ENCODE measurements around the gene PALLD.

Gene PALLD

GRCh38 chr4:168489616-168490015, 7.2 kb upstream of the PALLD start:
- TF ChIP-seq CTCF (IDR thresholded peaks at IDR 0.05; ENCODE audit: control insufficient read depth, insufficient read depth, low read depth, low read length, missing control alignments), result no peak
- H3K4me3 ChIP-seq (ENCODE audit: control insufficient read depth, low read depth, low read length), result no peak overlapping the region
- no peak for DNase-seq (ENCODE audit: low read depth)

DNA sequence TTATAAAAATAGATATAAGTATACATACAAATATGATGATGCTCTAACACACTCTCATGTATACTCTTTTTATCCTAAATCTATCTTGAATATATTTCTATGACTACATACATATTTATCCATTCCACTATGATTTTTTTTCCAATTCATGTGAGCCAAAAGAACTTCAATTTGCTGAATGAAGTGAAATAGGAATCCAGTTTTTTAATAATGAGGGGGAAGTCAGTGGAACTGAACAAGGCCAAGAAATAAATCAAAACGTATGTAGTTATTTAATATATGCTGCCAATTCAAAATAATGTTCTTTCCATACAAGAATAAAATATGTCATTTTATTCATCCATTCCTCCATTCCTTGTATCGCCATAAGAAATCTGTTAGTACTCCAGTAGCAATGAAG, 6.1 kb upstream of the PALLD start:
- no peak for DNase-seq (ENCODE audit: low read depth)
- TF ChIP-seq CTCF (IDR thresholded peaks at IDR 0.05; ENCODE audit: control insufficient read depth, insufficient read depth, low read depth, low read length, missing control alignments), result no peak
- no peak overlapping the region for H3K4me3 ChIP-seq (ENCODE audit: control insufficient read depth, low read depth, low read length)

- no peak for TF ChIP-seq CTCF (IDR thresholded peaks at IDR 0.05; ENCODE audit: control insufficient read depth, insufficient read depth, low read depth, low read length, missing control alignments)
- no peak overlapping the region for H3K4me3 ChIP-seq (ENCODE audit: control insufficient read depth, low read depth, low read length)
- no peak for DNase-seq (ENCODE audit: low read depth)
Measured at GRCh38 chr4:168491563-168491962, 5.3 kb upstream of the PALLD start.

GRCh38 chr4:168498251-168498650, 1.4 kb downstream of the PALLD start:
- DNase-seq (ENCODE audit: low read depth), result no peak
- no peak overlapping the region for H3K4me3 ChIP-seq (ENCODE audit: control insufficient read depth, low read depth, low read length)
- TF ChIP-seq CTCF (IDR thresholded peaks at IDR 0.05; ENCODE audit: control insufficient read depth, insufficient read depth, low read depth, low read length, missing control alignments), result no peak

DNA sequence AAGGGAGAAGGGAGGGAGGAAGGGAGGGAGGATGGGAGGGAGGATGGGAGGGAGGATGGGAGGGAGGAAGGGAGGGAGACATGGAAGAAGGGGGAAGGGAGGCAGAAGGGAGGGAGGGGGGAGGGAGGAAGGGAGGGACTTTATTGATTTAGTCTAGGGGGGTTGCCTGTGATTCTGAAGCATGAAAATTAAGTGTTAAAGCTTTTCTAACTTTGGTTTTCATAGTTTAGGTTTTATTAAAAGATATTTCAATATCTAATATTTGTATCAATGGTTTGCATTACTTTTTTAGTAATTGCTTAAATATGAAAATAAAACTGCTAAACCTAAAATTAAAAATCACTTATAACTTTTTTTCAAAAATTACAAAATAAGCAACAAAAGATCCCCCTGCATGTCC, 2.4 kb downstream of the PALLD start:
- H3K4me3 ChIP-seq (ENCODE audit: control insufficient read depth, low read depth, low read length), result no peak overlapping the region
- no peak for DNase-seq (ENCODE audit: low read depth)
- TF ChIP-seq CTCF (IDR thresholded peaks at IDR 0.05; ENCODE audit: control insufficient read depth, insufficient read depth, low read depth, low read length, missing control alignments), result no peak

DNA sequence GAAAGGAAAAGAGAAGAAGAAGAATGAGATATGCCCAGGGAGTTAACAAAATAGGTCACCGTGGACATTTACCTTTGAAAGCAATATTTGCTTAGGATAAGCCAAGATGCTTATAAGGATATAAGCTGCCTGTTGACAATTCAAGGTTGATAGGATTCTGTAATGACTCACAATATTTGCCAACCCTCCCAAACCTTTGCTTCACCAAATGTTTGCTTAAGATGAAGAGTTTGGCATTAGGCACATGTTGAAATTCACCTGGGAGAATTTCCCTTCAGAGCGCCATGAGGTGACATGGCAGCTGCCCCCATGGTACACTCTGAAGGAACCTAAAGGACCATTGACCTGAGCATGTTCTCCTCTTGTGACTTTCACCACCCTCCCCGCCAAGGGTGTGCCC, 4.6 kb downstream of the PALLD start:
- TF ChIP-seq CTCF (IDR thresholded peaks at IDR 0.05; ENCODE audit: control insufficient read depth, insufficient read depth, low read depth, low read length, missing control alignments), result no peak
- H3K4me3 ChIP-seq (ENCODE audit: control insufficient read depth, low read depth, low read length), result no peak overlapping the region
- no peak for DNase-seq (ENCODE audit: low read depth)

GRCh38 chr4:168502861-168503260, 6.0 kb downstream of the PALLD start:
- H3K4me3 ChIP-seq (ENCODE audit: control insufficient read depth, low read depth, low read length), result no peak overlapping the region
- no peak for DNase-seq (ENCODE audit: low read depth)
- TF ChIP-seq CTCF (IDR thresholded peaks at IDR 0.05; ENCODE audit: control insufficient read depth, insufficient read depth, low read depth, low read length, missing control alignments), result no peak
